Calu3 (cell line): ENCODE results near the gene BAD. TPM values are rescaled to one million over a fixed set of nuclear protein-coding genes. Genes with fewer than 3 reads are reported as not detected.
A peak's percentile ranks its signal among the peaks of the same experiment; 100 is the strongest.

Source experiments
- BruUV-seq: library from RNA; stranded (reverse); fragments of 400-500 nt; replicated peaks from 2 replicates; lab custom pipeline; 2021; lab: Mats Ljungman, UMichigan
- CTCF ChIA-PET: fragments of 300-600 bp; sonication (Branson Sonifier 250); formaldehyde crosslinking; loops from one replicate; lab custom pipeline; 2022; ENCODE audit warnings: antibody characterized with exemption; lab: Charles Lee
- DNase-seq: peaks from one replicate; pipeline ENCODE4 v3.0.0; 2022
- H3K27ac Mint-ChIP-seq: one replicate; pipeline ENCODE4 v1.8.0; 2022; ENCODE audit warnings: mixed read lengths; ENCODE audit not compliant: unreplicated experiment
- H3K27me3 Mint-ChIP-seq: one replicate; pipeline ENCODE4 v1.8.0; 2022; ENCODE audit warnings: mixed read lengths; ENCODE audit not compliant: unreplicated experiment
- H3K36me3 Mint-ChIP-seq: one replicate; pipeline ENCODE4 v1.8.0; 2022; ENCODE audit warnings: mild to moderate bottlenecking, moderate library complexity, mixed read lengths; ENCODE audit not compliant: insufficient read depth, unreplicated experiment
- H3K4me1 Mint-ChIP-seq: one replicate; pipeline ENCODE4 v1.8.0; 2022; ENCODE audit warnings: mild to moderate bottlenecking, low read depth, mixed read lengths; ENCODE audit not compliant: unreplicated experiment
- H3K4me3 Mint-ChIP-seq: one replicate; pipeline ENCODE4 v1.8.0; 2022; ENCODE audit warnings: mild to moderate bottlenecking, low read depth, moderate library complexity, mixed read lengths; ENCODE audit not compliant: unreplicated experiment
- H3K9me3 Mint-ChIP-seq: one replicate; pipeline ENCODE4 v1.8.0; 2022; ENCODE audit warnings: low read depth, mixed read lengths; ENCODE audit not compliant: unreplicated experiment
- intact Hi-C: fragments of 100-400 bp; cut with micrococcal nuclease; formaldehyde crosslinking; loops from one replicate; pipeline ENCODE4 v1.10.0; 2022; ENCODE audit not compliant: unreplicated experiment
- total RNA-seq: library from RNA; stranded (reverse); gene quantifications from 2 replicates; pipeline ENCODE4 v1.2.3, GENCODE V29; 2022
- TF ChIP-seq, protein P1 (sequence below): fragments of 200-600 bp; IDR thresholded peaks from one replicate; pipeline ENCODE4 v1.8.0; 2022; ENCODE audit warnings: antibody characterized with exemption; ENCODE audit not compliant: unreplicated experiment

Gene BAD
- total RNA-seq, 1 experiment from 2014 or later = 30.2 TPM

DNA sequence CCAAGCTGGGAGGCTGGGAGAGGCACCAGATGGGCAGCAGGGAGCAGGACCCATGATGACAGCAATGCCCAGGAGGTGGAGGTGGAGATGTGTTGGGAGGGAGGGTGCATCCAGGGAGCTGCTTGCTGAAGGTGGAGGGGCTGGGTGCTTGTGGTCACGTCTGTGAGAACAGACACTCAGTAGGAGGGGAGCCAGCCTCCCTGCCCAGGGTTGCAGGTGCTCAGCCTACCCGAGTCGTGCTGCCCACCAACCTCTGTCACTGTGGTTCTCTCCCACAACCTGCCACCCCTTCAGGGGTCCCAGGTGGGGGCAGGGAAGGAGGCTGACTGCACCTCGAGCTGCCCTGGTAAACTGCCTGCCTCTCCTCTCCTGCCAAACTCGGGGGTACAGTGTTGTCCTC, 38.9 kb upstream of the BAD start:
- intact Hi-C loops = no loop called here
- DNase-seq = no peak
- peaks cover 3% of the 10 kb centered on the region for H3K9me3 Mint-ChIP-seq
- TF ChIP-seq, protein P1, sequence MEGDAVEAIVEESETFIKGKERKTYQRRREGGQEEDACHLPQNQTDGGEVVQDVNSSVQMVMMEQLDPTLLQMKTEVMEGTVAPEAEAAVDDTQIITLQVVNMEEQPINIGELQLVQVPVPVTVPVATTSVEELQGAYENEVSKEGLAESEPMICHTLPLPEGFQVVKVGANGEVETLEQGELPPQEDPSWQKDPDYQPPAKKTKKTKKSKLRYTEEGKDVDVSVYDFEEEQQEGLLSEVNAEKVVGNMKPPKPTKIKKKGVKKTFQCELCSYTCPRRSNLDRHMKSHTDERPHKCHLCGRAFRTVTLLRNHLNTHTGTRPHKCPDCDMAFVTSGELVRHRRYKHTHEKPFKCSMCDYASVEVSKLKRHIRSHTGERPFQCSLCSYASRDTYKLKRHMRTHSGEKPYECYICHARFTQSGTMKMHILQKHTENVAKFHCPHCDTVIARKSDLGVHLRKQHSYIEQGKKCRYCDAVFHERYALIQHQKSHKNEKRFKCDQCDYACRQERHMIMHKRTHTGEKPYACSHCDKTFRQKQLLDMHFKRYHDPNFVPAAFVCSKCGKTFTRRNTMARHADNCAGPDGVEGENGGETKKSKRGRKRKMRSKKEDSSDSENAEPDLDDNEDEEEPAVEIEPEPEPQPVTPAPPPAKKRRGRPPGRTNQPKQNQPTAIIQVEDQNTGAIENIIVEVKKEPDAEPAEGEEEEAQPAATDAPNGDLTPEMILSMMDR = no peak
- no peak overlapping the region for H3K4me3 Mint-ChIP-seq
- peaks cover 44% of the 10 kb centered on the region for H3K36me3 Mint-ChIP-seq
- H3K27ac Mint-ChIP-seq = no peak overlapping the region
- CTCF ChIA-PET = no interaction called here
- H3K4me1 Mint-ChIP-seq = peaks cover 27% of the 10 kb centered on the region
- BruUV-seq = no TSS peak
- no peaks in the 10 kb centered on the region for H3K27me3 Mint-ChIP-seq

DNA sequence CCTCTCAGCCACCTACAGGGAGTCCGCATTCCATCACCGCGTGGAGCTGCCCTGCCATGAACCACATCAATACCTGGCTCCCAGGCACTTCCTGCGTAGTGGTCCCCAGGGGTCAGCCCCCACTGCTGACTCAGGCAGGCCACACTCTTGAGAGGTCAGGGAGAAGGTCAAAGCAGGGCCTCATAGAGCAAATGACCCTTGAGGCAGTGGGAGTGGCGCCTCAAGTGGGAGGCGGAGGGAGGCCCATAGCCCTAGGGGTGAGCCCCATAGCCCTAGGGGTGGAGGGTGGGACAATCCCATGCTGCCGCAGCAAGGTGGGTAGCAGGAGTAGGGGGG, 38.4 kb upstream of the BAD start:
- Mint-ChIP-seq H3K4me3 (no peak overlapping the region), H3K4me1 (peaks cover 27% of the 10 kb centered on the region), H3K27ac (no peak overlapping the region), H3K9me3 (peaks cover 1% of the 10 kb centered on the region), H3K36me3 (peaks cover 49% of the 10 kb centered on the region), H3K27me3 (no peaks in the 10 kb centered on the region)
- CTCF ChIA-PET = no interaction called here
- intact Hi-C loops = no loop called here
- no peak for DNase-seq
- TF ChIP-seq, protein P1 = no peak
- BruUV-seq = no TSS peak

DNA sequence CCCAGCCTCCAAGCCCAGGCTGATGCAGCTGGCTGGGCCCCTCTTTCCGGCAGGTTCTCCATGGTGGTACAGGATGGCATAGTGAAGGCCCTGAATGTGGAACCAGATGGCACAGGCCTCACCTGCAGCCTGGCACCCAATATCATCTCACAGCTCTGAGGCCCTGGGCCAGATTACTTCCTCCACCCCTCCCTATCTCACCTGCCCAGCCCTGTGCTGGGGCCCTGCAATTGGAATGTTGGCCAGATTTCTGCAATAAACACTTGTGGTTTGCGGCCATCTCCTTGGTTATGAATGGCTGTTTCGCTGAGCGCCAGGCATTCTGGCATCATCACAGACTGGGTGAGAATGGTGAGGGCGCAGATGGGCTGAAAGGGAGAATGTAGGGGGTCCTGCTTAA, 37.1 kb upstream of the BAD start:
- no TSS peak for BruUV-seq
- H3K27ac Mint-ChIP-seq = peak overlapping the region; percentile 7
- H3K9me3 Mint-ChIP-seq = no peaks in the 10 kb centered on the region
- DNase-seq = no peak
- H3K36me3 Mint-ChIP-seq = peaks cover 62% of the 10 kb centered on the region
- TF ChIP-seq, protein P1 = no peak
- CTCF ChIA-PET = no interaction called here
- intact Hi-C loops = no loop called here
- peaks cover 27% of the 10 kb centered on the region for H3K4me1 Mint-ChIP-seq
- H3K4me3 Mint-ChIP-seq = no peak overlapping the region
- no peaks in the 10 kb centered on the region for H3K27me3 Mint-ChIP-seq

DNA sequence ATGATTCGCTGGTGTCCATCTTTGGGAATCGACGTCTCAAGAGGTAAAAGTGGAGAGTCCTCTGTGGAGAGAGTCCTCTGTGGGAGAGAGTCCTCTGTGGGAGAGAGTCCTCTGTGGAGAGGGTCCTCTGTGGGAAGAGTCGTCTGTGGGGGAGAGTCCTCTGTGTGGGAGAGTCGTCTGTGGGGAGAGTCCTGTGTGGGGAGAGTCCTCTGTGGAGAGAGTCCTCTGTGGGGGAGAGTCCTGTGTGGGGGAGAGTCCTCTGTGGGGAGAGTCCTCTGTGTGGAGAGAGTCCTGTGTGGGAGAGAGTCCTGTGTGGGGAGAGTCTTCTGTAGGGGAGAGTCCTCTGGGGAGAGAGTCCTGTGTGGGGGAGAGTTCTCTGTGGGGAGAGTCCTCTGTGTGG, 36.6 kb upstream of the BAD start:
- Mint-ChIP-seq H3K27me3 (no peaks in the 10 kb centered on the region), H3K4me1 (peaks cover 27% of the 10 kb centered on the region), H3K4me3 (no peak overlapping the region), H3K27ac (no peak overlapping the region), H3K9me3 (no peaks in the 10 kb centered on the region), H3K36me3 (peaks cover 68% of the 10 kb centered on the region)
- intact Hi-C loops = no loop called here
- no peak for DNase-seq
- TF ChIP-seq, protein P1 = no peak
- CTCF ChIA-PET = no interaction called here
- BruUV-seq = no TSS peak
